Glutamatergic neuron (in vitro differentiated cells): ENCODE results near the gene PERCC1. TPM values are rescaled to one million over a fixed set of nuclear protein-coding genes. Genes with fewer than 3 reads are reported as not detected.

Experiments used
- DNase-seq: peaks from one replicate; pipeline ENCODE4 v3.0.0; 2022
- H3K27ac Mint-ChIP-seq: one replicate; pipeline ENCODE4 v1.8.0; 2020; ENCODE audit warnings: mild to moderate bottlenecking, mixed read lengths, inconsistent platforms; ENCODE audit not compliant: unreplicated experiment
- H3K27me3 Mint-ChIP-seq: one replicate; pipeline ENCODE4 v1.8.0; 2020; ENCODE audit warnings: mild to moderate bottlenecking, moderate library complexity, mixed read lengths, inconsistent platforms; ENCODE audit not compliant: unreplicated experiment
- H3K36me3 Mint-ChIP-seq: one replicate; pipeline ENCODE4 v1.8.0; 2020; ENCODE audit warnings: mild to moderate bottlenecking, mixed read lengths, inconsistent platforms; ENCODE audit not compliant: unreplicated experiment
- H3K4me1 Mint-ChIP-seq: one replicate; pipeline ENCODE4 v1.8.0; 2020; ENCODE audit warnings: mild to moderate bottlenecking, low read depth, mixed read lengths, inconsistent platforms; ENCODE audit not compliant: unreplicated experiment
- H3K4me3 Mint-ChIP-seq: one replicate; pipeline ENCODE4 v1.8.0; 2020; ENCODE audit warnings: mild to moderate bottlenecking, mixed read lengths, inconsistent platforms; ENCODE audit not compliant: unreplicated experiment
- H3K9me3 Mint-ChIP-seq: one replicate; pipeline ENCODE4 v1.8.0; 2020; ENCODE audit warnings: mild to moderate bottlenecking, moderate library complexity, mixed read lengths, inconsistent platforms; ENCODE audit not compliant: unreplicated experiment
- total RNA-seq: library from RNA; stranded (reverse); fragmentation: NEBNext Ultra II Directional; extraction: Animal tissue kit (Norgen Biotek cat#: 25700); gene quantifications from one replicate; pipeline ENCODE4 v1.2.1, GENCODE V29; 2021; ENCODE audit not compliant: unreplicated experiment
- TF ChIP-seq, protein P1 (sequence below): fragments of 200-600 bp; sonication (generic); IDR thresholded peaks from one replicate; pipeline ENCODE4 v1.5.0; 2021; ENCODE audit not compliant: partially characterized antibody, unreplicated experiment

PERCC1 gene
- total RNA-seq, 1 donor from 2014 or later: not detected

- Mint-ChIP-seq H3K4me3 (no peak overlapping the region), H3K36me3 (no peaks in the 10 kb centered on the region), H3K27me3 (peaks cover 6% of the 10 kb centered on the region), H3K9me3 (no peaks in the 10 kb centered on the region), H3K27ac (no peak overlapping the region), H3K4me1 (no peaks in the 10 kb centered on the region)
- TF ChIP-seq, protein P1, sequence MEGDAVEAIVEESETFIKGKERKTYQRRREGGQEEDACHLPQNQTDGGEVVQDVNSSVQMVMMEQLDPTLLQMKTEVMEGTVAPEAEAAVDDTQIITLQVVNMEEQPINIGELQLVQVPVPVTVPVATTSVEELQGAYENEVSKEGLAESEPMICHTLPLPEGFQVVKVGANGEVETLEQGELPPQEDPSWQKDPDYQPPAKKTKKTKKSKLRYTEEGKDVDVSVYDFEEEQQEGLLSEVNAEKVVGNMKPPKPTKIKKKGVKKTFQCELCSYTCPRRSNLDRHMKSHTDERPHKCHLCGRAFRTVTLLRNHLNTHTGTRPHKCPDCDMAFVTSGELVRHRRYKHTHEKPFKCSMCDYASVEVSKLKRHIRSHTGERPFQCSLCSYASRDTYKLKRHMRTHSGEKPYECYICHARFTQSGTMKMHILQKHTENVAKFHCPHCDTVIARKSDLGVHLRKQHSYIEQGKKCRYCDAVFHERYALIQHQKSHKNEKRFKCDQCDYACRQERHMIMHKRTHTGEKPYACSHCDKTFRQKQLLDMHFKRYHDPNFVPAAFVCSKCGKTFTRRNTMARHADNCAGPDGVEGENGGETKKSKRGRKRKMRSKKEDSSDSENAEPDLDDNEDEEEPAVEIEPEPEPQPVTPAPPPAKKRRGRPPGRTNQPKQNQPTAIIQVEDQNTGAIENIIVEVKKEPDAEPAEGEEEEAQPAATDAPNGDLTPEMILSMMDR: no peak
- DNase-seq: no peak
Measured at GRCh38 chr16:1457489-1458245, 26.8 kb downstream of the PERCC1 start.

GRCh38 chr16:1458336-1458976, 27.6 kb downstream of the PERCC1 start:
- no peak overlapping the region for H3K4me3 Mint-ChIP-seq
- H3K27ac Mint-ChIP-seq: no peak overlapping the region
- peaks cover 6% of the 10 kb centered on the region for H3K27me3 Mint-ChIP-seq
- no peak for DNase-seq
- no peaks in the 10 kb centered on the region for H3K9me3 Mint-ChIP-seq
- H3K4me1 Mint-ChIP-seq: no peaks in the 10 kb centered on the region
- TF ChIP-seq, protein P1: no peak
- no peaks in the 10 kb centered on the region for H3K36me3 Mint-ChIP-seq

- DNase-seq: no peak
- H3K9me3 Mint-ChIP-seq: no peaks in the 10 kb centered on the region
- TF ChIP-seq, protein P1: no peak
- no peaks in the 10 kb centered on the region for H3K4me1 Mint-ChIP-seq
- H3K36me3 Mint-ChIP-seq: no peaks in the 10 kb centered on the region
- H3K27ac Mint-ChIP-seq: no peak overlapping the region
- no peak overlapping the region for H3K4me3 Mint-ChIP-seq
- H3K27me3 Mint-ChIP-seq: peaks cover 6% of the 10 kb centered on the region
Measured at GRCh38 chr16:1458977-1459341, 28.1 kb downstream of the PERCC1 start.

DNA sequence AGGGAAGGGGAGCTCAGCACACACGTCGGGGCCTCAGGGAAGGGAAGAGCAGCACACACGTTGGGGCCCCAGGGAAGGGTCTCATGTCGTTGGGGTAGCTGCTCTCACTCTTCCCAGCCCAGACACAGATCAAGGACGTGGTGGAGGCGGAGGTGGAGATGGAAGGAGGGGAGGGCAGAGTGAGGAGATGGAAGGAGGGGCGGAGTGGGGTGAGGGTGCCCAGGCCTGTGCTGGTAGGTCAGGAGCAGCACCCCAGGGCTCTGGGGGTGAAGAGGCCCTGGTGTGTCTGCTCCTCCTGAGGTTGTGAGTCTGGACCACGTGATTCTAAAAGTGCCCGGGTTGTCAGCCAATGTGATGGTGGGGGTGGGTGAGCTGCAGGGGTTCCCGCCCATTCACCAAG, 29.1 kb downstream of the PERCC1 start:
- peaks cover 4% of the 10 kb centered on the region for H3K27me3 Mint-ChIP-seq
- H3K27ac Mint-ChIP-seq: no peak overlapping the region
- no peak for DNase-seq
- no peak overlapping the region for H3K4me3 Mint-ChIP-seq
- H3K4me1 Mint-ChIP-seq: no peaks in the 10 kb centered on the region
- TF ChIP-seq, protein P1: no peak
- no peaks in the 10 kb centered on the region for H3K36me3 Mint-ChIP-seq
- H3K9me3 Mint-ChIP-seq: no peaks in the 10 kb centered on the region

DNA sequence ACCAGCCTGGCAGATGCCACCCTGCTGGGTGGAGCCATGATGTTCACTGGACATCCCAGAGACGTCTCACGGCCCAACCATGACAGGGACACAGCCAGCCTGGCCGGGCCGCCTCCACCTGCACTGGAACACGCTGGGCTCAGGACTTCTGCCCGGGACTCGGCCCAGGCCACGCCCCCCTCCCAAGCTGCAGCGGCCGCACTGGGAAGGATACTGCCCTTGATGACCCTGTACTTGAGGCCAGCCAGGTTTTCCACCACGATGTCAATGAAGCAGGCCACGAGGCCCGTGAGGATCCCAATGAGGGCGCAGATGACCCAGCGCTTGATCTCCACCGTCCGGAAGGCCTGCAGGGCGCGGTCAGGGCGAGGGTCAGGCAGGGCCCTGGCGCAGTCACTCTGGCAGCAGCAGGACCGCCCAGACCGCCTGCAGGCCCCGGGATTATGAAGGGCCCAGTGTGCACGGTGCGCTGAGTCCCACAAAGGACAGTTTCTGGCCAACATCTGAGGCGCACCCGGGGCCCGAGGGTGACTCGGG, 29.8 kb downstream of the PERCC1 start:
- no peaks in the 10 kb centered on the region for H3K36me3 Mint-ChIP-seq
- H3K9me3 Mint-ChIP-seq: no peaks in the 10 kb centered on the region
- no peak overlapping the region for H3K4me3 Mint-ChIP-seq
- peaks cover 6% of the 10 kb centered on the region for H3K27me3 Mint-ChIP-seq
- H3K27ac Mint-ChIP-seq: no peak overlapping the region
- TF ChIP-seq, protein P1: no peak
- no peaks in the 10 kb centered on the region for H3K4me1 Mint-ChIP-seq
- DNase-seq: no peak
